ENCODE data around the gene HS3ST6.

- no peak for TF ChIP-seq POLR2A (IDR thresholded peaks at IDR 0.05)
- no peak for TF ChIP-seq CTCF (IDR thresholded peaks at IDR 0.05)
These were observed 15.0 kb downstream of the HS3ST6 start for GRCh38 chr16:1903220-1903574.

Data from thyroid gland (tissue), 4 donors.